GM18519 (cell line): Measurements from ENCODE around the gene ZNF564.
"Not testable (repeated sequence)": the region's sequence is repeated elsewhere in the genome, so short reads cannot be mapped to it uniquely, and the experiment has no call there.

Source experiments
- ATAC-seq: cut with Tn5 transposase; IDR thresholded peaks from one replicate; pipeline ENCODE4 v1.9.1; 2021; ENCODE audit warnings: mild to moderate bottlenecking, moderate library complexity; ENCODE audit not compliant: unreplicated experiment, low FRiP score

Gene ZNF564

DNA sequence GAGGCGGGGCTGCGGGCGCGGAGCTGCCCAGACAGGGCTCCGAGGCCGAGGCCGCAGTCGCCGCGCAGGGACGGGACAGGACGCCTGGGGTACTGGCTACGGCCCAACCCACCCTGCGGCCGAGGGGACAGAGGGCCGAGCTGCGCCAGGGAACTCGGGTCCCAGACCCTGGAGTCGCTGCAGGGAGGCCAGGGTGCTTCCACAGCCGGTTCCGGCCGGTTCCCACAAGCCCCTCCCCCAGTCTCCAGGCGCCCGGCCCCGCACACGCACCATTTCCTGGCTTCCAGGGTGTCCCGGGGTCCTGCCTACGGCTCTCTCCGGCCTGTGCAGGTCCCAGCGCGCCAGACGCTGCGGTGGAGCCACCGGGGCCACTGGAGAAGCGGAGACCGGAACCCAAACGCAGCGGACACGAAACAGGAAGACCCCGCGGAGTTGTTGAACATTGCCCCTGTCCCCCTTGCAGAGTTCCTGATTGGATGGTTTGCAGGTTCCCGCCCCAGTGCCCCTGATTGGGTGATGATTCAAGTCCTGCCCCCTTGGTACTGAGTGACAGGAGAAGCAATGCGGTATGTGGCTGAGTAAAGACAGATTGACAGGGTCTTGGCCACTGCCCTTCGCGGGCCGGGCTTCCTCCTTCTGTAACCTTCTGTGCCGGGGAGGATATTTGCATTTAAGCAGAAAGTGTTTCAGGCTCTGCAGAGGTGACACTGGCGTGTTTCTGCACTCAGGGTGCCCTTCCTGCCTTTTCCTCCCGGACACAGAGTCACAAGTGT, at the start of gene ZNF564:
Gene ZNF564 (minus strand): TSS at position 423 of the 773 bp plus-strand sequence. CDS start 150 bp downstream, at position 273.
- peak; percentile 93 for ATAC-seq

DNA sequence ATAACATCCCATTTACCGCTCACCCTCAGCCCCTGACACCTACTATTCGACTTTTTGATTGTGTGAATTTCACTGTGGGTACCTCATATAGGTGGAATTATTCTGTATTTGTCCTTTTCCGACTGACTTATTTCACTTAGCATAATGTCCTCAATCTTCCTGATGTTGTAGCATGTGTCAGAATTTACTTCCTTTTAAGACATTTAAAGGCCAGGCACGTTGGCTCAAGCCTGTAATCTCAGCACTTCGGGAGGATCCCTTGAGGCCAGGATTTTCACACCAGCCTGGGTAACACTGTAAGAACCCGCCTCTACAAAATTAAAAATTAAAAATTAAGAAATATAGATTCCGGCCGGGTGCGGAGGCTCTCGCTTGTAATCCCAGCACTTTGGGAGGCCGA, 46.3 kb upstream of the ZNF564 start:
- ATAC-seq, result no peak

DNA sequence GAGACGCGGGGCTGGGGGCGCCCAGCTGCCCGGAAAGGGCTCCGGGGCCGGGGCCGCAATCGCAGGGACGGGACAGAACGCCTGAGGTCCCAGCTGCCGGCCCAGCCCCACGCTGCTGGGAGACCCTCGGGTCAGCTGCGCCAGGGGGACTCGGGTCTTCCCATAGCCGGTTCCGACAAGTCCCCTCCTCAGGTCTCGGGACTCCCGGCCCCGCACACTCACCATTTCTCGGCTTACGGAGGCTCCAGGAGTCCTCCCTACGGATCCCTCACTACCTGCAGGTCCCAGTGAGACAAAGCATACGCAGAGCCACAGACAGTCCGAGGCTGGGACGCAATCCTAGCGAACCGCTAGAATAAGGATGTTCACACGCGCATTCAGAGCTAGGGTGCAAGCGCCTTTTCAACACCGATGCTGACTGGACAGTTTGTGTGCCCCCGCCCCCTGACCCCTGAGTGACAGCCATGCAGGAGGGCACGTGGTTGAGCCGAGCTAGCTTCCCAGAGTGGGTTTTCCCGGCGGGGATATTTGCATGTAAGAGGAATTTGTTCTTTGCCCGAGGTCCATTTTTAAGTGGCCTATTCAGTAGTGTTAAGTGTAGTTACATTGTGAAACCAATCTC, 45.8 kb upstream of the ZNF564 start:
- no peak for ATAC-seq

DNA sequence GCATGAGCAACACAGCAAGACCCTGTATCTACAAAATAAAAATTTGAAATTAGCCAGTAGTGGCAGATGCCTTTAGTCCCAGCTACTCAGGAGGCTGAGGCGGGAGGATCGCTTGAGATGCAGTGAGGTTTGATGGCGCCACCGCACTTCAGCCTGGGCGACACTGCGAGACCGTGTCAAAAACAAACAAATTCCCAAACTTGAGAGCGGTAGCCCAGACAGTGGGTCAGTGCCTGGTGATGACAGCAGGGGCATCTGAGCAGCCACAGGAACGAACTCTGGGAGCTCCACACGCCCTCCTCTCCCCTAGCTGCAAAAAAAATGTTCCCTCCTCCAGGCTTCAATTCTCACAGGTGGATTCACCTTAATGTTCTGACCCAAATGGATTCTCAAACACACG, 45.2 kb upstream of the ZNF564 start:
- ATAC-seq, result no peak

DNA sequence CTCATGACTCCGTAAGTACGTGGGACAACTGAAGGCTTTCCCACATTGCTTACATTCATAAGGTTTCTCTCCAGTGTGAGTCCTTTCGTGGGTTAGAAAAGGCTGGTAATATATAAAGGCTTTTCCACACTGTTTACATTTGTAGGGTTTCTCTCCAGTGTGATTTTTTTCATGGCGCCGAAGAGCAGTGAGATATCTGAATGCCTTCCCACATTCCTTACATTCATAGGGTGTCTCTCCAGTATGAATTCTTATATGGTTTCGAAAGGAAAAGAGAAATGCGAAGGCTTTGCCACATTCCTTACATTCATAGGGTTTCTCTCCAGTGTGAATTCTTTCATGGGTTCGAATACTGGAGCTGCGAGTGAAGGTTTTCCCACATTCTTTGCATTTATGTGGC, 29.8 kb upstream of the ZNF564 start:
- ATAC-seq, result no peak

DNA sequence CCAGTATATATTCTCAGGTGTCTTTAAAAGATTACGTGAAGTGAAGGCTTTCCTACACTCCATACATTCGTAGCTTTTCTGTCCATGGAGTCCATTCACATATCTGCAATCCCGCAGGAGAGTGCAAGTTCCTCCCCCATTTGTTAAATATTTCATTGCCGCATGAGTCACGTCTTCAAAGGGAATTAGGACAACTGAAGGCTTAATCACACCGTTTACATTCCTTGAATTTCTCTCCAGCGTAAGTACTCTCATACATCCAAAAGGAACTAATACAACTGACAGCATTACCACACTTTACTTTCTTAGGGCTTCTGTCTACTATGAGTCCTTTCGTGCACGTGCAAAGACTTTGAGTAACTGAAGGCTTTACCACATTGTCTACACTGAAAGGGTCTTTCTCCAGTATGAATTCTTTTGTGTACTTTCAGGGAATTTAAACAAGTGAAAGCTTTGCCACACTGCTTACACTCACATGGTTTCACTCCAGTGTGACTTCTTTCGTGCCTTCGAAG, 29.0 kb upstream of the ZNF564 start:
- no peak for ATAC-seq

DNA sequence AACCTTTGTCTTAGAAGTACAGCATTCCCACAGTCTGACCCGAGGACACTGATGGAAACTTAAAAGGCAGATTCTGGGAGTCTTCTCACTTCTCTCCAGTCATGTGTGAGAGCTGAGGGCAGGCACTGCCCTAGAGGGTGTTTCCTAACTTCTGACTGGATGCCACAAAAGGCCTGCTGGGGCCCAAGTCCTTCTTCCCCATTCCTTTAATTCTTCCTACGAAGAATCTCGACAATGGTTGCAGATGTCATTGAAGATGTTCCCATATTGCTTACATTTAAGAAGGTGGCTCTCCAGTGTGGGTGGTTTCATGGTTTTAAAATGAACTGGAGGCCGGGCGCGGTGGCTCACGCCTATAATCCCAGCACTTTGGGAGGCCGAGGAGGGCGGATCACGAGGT, 27.4 kb upstream of the ZNF564 start:
- no peak for ATAC-seq

DNA sequence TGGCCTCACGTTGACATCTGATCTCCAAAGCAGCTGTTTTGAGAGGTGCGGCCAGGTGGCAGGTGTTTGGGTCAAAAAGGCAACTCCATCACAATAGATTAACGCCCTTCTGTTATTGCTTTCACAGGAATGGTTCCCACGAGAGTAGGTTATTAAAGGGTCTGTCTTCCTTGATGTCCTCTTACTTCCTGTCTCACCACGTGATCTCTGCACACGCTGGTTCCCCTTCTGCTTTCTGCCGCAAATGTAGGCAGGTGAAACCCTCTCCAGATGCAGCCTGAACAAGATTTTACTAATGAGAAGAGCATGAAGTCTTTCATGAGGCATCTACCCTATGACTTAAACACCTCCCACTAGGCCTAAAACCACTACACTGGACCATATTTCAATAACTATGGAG, 22.8 kb upstream of the ZNF564 start:
- no peak for ATAC-seq

DNA sequence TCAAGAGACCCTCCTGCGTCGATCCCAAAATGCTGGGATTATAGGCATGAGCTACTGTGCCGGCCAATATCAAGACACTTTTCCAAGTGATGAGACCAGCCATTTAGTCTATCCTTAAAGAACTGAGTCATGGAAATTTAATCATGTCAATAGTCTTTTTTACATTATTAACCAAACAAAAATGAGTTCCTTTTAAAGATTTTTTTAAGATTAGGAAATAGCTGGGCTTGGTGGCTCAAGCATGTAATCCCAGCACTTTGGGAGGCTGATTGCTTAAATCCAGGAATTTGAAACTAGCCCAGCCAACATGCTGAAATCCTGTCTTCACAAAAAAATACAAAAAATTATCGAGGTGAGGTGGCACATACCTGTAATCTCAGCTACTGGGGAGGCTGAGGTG, 16.7 kb upstream of the ZNF564 start:
- ATAC-seq, result no peak

DNA sequence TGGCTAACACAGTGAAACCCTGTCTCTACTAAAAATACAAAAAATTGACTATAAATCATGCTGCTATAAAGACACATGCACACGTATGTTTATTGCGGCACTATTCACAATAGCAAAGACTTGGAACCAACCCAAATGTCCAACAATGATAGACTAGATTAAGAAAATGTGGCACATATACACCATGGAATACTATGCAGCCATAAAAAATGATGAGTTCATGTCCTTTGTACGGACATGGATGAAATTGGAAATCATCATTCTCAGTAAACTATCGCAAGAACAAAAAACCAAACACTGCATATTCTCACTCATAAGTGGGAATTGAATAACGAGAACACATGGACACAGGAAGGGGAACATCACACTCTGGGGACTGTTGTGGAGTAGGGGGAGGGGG, 15.1 kb upstream of the ZNF564 start:
- ATAC-seq, result not testable (repeated sequence)

DNA sequence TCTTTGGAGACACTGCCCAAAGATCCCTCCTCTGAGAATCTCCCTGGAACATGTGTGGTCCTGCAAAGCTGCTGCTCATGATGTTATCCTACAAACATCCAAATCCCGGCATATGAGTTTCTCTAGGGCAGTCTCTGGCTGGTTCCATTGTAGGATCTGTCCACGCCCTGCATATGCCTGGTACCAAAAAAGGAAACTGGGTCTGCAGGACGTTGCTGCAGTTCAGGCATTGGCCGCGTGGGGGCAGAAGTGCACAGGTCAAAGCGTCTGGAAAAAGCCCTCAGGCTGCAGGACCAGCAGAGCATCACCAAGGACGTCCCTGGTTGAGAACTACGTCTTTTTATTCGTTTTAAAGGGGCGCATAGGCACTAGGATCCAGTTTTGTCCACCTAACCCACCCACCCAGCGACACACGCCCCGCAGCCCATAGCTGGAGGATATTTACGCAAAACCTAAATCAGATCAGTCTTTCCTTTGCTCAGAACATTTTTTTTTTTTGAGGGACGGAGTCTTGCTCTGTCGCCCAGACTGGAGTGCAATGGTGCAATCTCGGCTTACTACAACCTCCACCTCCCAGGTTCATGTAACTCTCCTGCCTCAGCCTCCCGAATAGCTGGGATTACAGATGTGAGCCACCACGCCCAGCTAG, 12.9 kb upstream of the ZNF564 start:
- no peak for ATAC-seq

DNA sequence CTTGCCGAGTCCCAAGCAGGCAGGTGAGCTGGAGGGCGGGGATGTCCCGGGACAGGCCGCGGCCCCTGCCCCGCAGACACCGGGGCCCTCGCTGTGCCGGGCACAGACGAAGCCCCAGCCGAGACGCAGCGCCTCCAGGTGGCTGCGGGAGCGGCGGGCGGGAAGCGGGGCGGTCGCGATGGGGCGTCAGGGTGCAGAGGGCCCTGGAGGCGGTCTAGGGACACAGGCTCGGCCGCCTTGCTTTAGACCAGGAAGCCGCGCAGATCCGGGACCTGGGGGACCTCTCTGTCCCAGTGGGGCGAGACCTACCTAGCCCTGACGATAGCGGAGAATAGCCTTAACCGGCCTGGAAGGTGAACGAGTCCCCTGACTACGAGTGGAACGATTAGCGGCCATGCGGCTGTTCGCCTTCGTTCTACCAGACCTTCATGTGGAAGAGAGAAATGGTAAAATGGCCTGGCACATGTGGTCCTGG, 4.2 kb upstream of the ZNF564 start:
- ATAC-seq, result no peak

DNA sequence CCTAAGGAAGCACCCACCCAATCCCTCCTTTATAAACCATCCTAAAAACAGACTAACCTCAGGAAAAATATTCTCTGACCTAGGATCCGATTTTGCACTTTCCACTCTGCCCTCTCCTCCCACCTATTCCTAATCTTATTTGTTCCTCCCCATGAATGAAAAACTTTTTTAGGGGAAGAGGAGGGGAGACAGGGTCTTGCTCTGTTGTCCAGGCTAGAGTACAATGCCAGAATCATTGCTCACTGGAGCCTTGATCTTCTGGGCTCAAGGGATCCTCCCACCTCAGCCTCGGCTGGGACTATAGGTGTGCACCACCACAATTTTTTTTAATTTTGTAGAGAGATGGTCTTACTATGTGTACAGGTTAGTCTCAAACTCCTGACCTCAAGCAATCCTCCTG, 4.4 kb downstream of the ZNF564 start:
- no peak for ATAC-seq

DNA sequence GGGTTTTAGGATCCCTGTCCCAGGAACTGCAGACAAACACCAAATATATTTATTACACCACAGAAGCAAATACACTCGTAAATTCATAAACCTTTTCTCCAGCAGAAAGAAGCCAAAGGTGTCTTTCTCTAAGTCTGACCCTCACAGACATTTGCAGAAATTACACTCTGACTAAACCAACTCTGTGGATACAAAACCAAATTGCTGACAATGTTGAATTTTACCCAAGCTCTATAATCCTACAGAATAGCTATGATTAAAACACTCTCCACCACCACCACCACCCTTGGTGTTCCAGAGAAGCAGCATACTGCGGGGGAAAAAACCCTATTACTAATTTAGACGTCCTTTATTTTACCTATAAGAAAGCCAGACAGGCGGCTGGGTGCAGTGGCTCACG, 5.2 kb downstream of the ZNF564 start:
- no peak for ATAC-seq

DNA sequence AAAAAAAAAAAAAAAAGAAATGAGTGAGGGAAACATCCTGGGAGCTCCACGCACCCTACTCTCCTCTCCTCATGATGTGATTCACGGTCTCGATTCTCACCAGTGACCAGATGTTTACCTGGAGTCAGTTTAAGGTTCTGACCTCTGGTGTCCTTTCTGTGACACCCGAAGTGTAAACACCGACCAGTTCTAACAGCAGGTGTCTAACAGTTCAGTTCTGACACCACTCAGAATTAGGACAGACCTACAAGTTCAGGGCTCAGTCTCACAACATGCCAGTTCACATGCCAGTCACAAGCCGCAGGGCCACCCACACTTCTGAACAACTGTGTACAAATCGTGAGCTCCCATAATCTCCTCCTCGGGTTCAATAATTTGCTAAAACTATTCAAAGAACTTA, 6.0 kb downstream of the ZNF564 start:
- ATAC-seq, result no peak

DNA sequence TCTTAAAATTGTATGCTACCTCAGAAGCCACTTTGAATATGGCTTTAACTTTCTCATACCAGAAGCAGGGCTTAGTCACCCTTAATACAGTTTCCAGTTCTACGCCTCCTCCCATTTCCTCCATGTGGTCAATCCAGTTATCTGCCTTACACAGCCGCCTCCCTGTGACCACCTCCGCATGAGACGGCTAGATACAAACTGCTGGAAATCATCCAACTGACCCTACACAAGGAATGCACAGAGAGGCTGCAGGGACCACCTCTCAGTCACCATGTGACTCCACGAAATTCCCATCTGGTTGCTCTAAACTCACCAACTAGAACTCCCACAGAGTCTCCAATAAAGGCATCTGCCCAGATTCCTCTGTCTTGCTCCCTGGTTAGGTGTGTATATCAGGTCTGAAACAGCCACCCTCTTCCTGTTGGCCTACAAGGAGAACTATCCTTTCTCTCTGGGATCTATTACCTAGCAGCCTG, 6.8 kb downstream of the ZNF564 start:
- no peak for ATAC-seq

DNA sequence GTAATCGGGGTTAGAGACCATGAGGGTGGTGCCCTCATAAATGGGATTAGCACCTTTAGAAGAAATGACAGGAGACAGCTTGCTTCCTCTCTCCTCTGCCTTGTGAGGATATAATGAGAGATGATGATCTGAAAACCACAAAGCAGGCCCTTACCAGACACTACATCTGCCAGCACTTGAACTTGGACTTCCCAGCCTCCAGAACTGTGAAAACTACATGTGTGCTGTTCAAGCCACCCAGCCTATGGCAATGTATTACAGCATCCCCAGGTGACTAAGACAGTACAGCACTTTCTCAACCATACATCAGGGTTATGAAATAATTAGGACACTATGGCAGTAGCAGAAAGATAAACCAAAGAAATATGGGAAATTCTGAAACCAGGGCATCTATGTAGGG, 7.4 kb downstream of the ZNF564 start:
- ATAC-seq, result no peak

DNA sequence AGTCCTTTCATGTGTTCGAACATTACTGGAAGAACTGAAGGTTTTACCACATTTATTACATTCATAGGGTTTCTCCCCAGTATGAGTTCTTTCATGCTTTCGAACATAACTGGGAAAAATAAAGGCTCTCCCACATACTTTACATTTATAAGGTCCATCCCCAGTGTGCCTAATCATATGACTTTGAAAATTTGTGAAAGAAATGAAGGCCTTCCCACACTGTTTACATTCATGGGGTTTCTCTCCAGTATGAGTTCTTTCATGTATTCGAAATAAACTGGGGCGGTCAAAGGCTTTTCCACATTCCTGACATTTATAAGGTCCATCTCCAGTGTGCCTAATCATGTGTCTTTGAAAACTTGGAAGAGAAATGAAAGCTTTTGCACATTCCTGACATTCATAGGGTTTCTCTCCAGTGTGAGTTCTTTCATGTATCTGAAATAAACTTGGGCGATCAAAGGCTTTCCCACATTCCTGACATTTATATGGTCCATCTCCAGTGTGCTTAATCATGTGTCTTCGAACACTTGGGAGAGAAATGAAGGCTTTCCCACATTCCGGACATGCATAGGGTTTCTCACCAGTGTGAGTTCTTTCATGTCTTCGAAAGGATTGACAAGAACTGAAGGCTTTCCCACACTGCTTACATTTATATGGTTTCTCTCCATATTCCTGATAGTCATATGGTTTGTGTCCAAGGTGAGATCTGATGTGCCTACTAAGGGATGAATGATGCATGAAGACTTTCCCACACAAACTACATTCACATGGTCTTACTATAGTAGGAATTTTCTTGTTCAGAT, 24.0 kb downstream of the ZNF564 start:
- no peak for ATAC-seq

DNA sequence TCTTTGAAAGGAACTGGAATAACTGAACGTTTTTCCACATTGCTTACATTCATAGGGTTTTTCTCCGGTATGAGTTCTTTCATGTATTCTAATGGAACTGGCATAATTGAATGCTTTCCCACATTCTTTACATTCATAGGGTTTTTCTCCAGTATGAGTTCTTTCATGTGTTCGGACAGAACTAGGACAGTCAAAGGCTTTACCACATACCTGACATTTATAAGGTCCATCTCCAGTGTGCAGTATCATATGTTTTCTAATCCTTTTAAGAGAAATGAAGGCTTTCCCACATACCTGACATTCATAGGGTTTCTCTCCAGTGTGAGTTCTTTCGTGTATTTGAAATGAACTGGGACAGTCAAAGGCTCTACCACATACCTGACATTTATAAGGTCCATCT, 24.7 kb downstream of the ZNF564 start:
- ATAC-seq, result no peak

DNA sequence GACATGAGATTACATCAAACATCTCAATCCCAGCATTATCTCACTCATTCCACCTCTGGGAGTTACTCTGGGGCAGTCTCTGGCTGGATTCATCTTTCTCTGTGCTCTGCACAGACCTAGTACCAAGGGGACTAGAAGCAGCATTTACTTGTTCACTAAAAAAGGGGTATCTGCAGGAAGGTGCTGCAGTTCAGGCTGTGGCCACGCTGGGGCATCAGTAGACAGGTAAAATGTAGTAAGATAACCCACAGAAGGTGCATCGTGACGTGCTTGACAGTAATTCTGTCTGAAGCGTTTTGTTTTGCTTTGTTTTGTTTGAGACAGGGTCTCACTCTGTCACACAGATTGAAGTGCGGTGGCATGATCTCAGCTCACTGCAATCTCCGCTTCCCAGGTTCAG, 29.3 kb downstream of the ZNF564 start:
- ATAC-seq, result no peak
